Neural cell (in vitro differentiated cells): ENCODE measurements around the gene LGALS4. TPM values are rescaled to one million over a fixed set of nuclear protein-coding genes. Genes with fewer than 3 reads are reported as not detected.
"Not testable (repeated sequence)": the region's sequence is repeated elsewhere in the genome, so short reads cannot be mapped to it uniquely, and the experiment has no call there.

Experiments used
- H2AFZ ChIP-seq: fragments of 200-600, 300-800 bp; sonication (generic), shearing (Covaris generic); 2 replicates; pipeline ENCODE4 v1.6.0; 2014; ENCODE audit warnings: low read depth, mild to moderate bottlenecking, antibody characterized with exemption, low read length, moderate library complexity
- H3F3A ChIP-seq: fragments of 200-600 bp; shearing (Covaris generic); 2 replicates; pipeline ENCODE4 v1.6.1; 2016; ENCODE audit warnings: mild to moderate bottlenecking, moderate library complexity, mixed read lengths, antibody characterized with exemption, low read length; ENCODE audit not compliant: insufficient read depth, poor library complexity, severe bottlenecking
- H3K27ac ChIP-seq: fragments of 200-600, 300-800 bp; sonication (generic), shearing (Covaris generic); 2 replicates; pipeline ENCODE4 v1.5.1; 2014; ENCODE audit warnings: mild to moderate bottlenecking, low read length, moderate library complexity
- H3K27me3 ChIP-seq: fragments of 300-800, 200-600 bp; sonication (generic), shearing (Covaris generic); 2 replicates; pipeline ENCODE4 v1.6.0; 2014; ENCODE audit warnings: mild to moderate bottlenecking, low read depth, low read length, moderate library complexity; ENCODE audit not compliant: insufficient read depth
- H3K36me3 ChIP-seq: fragments of 300-800, 200-600 bp; sonication (generic), shearing (Covaris generic); 2 replicates; pipeline ENCODE4 v1.5.1; 2014; ENCODE audit warnings: mild to moderate bottlenecking, antibody characterized with exemption, low read length, moderate library complexity; ENCODE audit not compliant: insufficient read depth
- H3K4me2 ChIP-seq: fragments of 300-800, 200-600 bp; sonication (generic), shearing (Covaris generic); 2 replicates; pipeline ENCODE4 v1.6.0; 2014; ENCODE audit warnings: mild to moderate bottlenecking, low read length
- H3K4me3 ChIP-seq: fragments of 300-800, 200-600 bp; sonication (generic), shearing (Covaris generic); 2 replicates; pipeline ENCODE4 v1.5.1; 2014; ENCODE audit warnings: mild to moderate bottlenecking, low read length, moderate library complexity
- H3K79me2 ChIP-seq: fragments of 200-600 bp; shearing (Covaris generic); replicated peaks from 2 replicates; pipeline ENCODE4 v1.6.0; 2014; ENCODE audit warnings: mild to moderate bottlenecking, low read length, moderate library complexity; ENCODE audit not compliant: insufficient read depth
- H3K9ac ChIP-seq: fragments of 300-800, 200-600 bp; sonication (generic), shearing (Covaris generic); 2 replicates; pipeline ENCODE4 v1.6.1; 2016; ENCODE audit warnings: mild to moderate bottlenecking, low read length, mixed read lengths
- H3K9me2 ChIP-seq: fragments of 200-600 bp; shearing (Covaris generic); 2 replicates; pipeline ENCODE4 v1.6.1; 2016; ENCODE audit warnings: mild to moderate bottlenecking, low read length, mixed read lengths; ENCODE audit not compliant: insufficient read depth
- H3K9me3 ChIP-seq: fragments of 200-600, 300-800 bp; sonication (generic), shearing (Covaris generic); 2 replicates; pipeline ENCODE4 v1.6.1; 2016; ENCODE audit warnings: mild to moderate bottlenecking, mixed run types, low read length, moderate library complexity, mixed read lengths
- H4K20me1 ChIP-seq: fragments of 200-600 bp; shearing (Covaris generic); 2 replicates; pipeline ENCODE4 v1.6.1; 2016; ENCODE audit warnings: mild to moderate bottlenecking, mixed run types; ENCODE audit not compliant: insufficient read depth
- EP300 ChIP-seq: fragments of 450-650 bp; conservative IDR thresholded peaks from 2 replicates; pipeline ENCODE4 v1.6.1; 2014; ENCODE audit warnings: antibody characterized with exemption, mild to moderate bottlenecking, moderate library complexity; ENCODE audit not compliant: poor library complexity, severe bottlenecking
- EZH2 ChIP-seq: fragments of 200-600, 300-800 bp; shearing (Covaris generic), sonication (generic); IDR thresholded peaks from 2 replicates; pipeline ENCODE4 v1.6.1; 2014; ENCODE audit warnings: antibody characterized with exemption, low read length, borderline replicate concordance, mild to moderate bottlenecking; ENCODE audit not compliant: insufficient read depth, poor library complexity, severe bottlenecking
- MXI1 ChIP-seq: fragments of 450-650 bp; conservative IDR thresholded peaks from 2 replicates; pipeline ENCODE4 v1.6.1; 2014; ENCODE audit warnings: antibody characterized with exemption, mild to moderate bottlenecking; ENCODE audit not compliant: poor library complexity, severe bottlenecking
- POLR2AphosphoS5 ChIP-seq: IDR thresholded peaks from 2 replicates; pipeline ENCODE4 v1.6.1; 2012
- RAD21 ChIP-seq: fragments of 450-650 bp; conservative IDR thresholded peaks from 2 replicates; pipeline ENCODE4 v1.6.1; 2014; ENCODE audit warnings: antibody characterized with exemption, mild to moderate bottlenecking, moderate library complexity
- SMC3 ChIP-seq: fragments of 450-650 bp; conservative IDR thresholded peaks from 2 replicates; pipeline ENCODE4 v1.6.1; 2014; ENCODE audit warnings: antibody characterized with exemption, mild to moderate bottlenecking, moderate library complexity; ENCODE audit not compliant: poor library complexity
- TAF1 ChIP-seq: IDR thresholded peaks from 2 replicates; pipeline ENCODE4 v1.6.1; 2012; ENCODE audit warnings: low read depth
- polyA plus RNA-seq: library from polyadenylated mRNA; depleted of rRNA; stranded (reverse); fragments of >200 nt; gene quantifications from 2 replicates; pipeline ENCODE4 v1.2.3, GENCODE V29; 2014
- small RNA-seq, 3 experiments: library from RNA; depleted of rRNA; stranded (forward); fragments of <200 nt; gene quantifications; one replicate each; pipeline ENCODE3, GENCODE V24; 2012
- TF ChIP-seq, protein P1 (sequence below): fragments of 450-650 bp; IDR thresholded peaks from 2 replicates; pipeline ENCODE4 v1.5.1; 2014; ENCODE audit warnings: antibody characterized with exemption, mild to moderate bottlenecking, moderate library complexity; ENCODE audit not compliant: poor library complexity, severe bottlenecking
- TF ChIP-seq, protein P2 (sequence below): IDR thresholded peaks from 2 replicates; pipeline ENCODE4 v1.6.1; 2012; ENCODE audit warnings: borderline replicate concordance

LGALS4 gene
- polyA plus RNA-seq, 1 donor from 2014 or later, result 1.3 TPM

DNA sequence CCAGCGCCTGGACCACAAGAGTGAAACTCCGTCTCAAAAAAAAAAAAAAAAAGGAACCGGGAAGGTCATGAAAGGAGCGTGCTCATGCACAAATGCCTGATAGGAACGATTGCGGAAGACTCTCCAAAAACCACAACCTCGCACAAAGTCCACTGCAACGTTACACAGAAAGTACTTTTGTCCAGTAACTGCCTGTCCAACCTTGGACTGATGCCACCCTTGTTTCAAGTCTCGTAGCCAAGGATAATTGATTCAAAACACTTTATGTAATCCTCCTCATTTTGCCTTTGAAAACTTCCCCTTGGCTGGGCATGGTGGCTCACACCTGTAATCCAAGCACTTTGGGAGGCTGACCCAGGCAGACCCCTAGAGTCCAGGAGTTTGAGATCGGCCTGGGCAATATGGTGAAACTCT lies 53.1 kb downstream of the LGALS4 start:
- H3K9ac ChIP-seq, result no peak overlapping the region
- no peak overlapping the region for H3K27ac ChIP-seq
- H3K9me3 ChIP-seq, result no peaks in the 10 kb centered on the region
- no peaks in the 10 kb centered on the region for H3K9me2 ChIP-seq
- no peak overlapping the region for H3K4me3 ChIP-seq
- H3K4me2 ChIP-seq, result no peak overlapping the region
- no peaks in the 10 kb centered on the region for H3F3A ChIP-seq
- H3K36me3 ChIP-seq, result no peaks in the 10 kb centered on the region
- H4K20me1 ChIP-seq, result no peaks in the 10 kb centered on the region
- H3K79me2 ChIP-seq, result no peaks in the 10 kb centered on the region
- TF ChIP-seq POLR2AphosphoS5 (no peak), EZH2 (no peak), RAD21 (no peak), TAF1 (no peak), EP300 (no peak), SMC3 (no peak), MXI1 (no peak)
- TF ChIP-seq, protein P1, sequence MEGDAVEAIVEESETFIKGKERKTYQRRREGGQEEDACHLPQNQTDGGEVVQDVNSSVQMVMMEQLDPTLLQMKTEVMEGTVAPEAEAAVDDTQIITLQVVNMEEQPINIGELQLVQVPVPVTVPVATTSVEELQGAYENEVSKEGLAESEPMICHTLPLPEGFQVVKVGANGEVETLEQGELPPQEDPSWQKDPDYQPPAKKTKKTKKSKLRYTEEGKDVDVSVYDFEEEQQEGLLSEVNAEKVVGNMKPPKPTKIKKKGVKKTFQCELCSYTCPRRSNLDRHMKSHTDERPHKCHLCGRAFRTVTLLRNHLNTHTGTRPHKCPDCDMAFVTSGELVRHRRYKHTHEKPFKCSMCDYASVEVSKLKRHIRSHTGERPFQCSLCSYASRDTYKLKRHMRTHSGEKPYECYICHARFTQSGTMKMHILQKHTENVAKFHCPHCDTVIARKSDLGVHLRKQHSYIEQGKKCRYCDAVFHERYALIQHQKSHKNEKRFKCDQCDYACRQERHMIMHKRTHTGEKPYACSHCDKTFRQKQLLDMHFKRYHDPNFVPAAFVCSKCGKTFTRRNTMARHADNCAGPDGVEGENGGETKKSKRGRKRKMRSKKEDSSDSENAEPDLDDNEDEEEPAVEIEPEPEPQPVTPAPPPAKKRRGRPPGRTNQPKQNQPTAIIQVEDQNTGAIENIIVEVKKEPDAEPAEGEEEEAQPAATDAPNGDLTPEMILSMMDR, result no peak
- TF ChIP-seq, protein P2, sequence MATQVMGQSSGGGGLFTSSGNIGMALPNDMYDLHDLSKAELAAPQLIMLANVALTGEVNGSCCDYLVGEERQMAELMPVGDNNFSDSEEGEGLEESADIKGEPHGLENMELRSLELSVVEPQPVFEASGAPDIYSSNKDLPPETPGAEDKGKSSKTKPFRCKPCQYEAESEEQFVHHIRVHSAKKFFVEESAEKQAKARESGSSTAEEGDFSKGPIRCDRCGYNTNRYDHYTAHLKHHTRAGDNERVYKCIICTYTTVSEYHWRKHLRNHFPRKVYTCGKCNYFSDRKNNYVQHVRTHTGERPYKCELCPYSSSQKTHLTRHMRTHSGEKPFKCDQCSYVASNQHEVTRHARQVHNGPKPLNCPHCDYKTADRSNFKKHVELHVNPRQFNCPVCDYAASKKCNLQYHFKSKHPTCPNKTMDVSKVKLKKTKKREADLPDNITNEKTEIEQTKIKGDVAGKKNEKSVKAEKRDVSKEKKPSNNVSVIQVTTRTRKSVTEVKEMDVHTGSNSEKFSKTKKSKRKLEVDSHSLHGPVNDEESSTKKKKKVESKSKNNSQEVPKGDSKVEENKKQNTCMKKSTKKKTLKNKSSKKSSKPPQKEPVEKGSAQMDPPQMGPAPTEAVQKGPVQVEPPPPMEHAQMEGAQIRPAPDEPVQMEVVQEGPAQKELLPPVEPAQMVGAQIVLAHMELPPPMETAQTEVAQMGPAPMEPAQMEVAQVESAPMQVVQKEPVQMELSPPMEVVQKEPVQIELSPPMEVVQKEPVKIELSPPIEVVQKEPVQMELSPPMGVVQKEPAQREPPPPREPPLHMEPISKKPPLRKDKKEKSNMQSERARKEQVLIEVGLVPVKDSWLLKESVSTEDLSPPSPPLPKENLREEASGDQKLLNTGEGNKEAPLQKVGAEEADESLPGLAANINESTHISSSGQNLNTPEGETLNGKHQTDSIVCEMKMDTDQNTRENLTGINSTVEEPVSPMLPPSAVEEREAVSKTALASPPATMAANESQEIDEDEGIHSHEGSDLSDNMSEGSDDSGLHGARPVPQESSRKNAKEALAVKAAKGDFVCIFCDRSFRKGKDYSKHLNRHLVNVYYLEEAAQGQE, result no peak
- H3K27me3 ChIP-seq, result no peaks in the 10 kb centered on the region
- H2AFZ ChIP-seq, result no peak overlapping the region

DNA sequence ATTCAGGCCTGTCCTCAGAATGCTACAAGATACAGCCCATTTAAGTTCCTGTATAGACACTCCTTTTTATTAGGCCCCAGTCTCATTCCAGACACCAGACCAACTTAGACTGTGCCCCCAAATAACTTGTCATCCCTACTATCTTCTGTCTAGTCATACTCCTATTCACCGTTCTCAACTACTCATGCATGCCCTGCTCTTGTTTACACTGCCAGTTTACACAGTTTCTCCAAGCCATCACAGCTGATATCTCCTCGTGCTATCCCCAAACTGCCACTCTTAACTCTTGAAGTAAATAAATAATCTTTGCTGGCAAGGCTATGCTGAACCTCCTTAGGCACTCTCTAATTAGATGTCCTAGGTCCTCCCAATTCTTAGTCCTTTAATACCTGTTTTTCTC lies 58.5 kb downstream of the LGALS4 start:
- not testable (repeated sequence) for H3K27me3 ChIP-seq, H4K20me1 ChIP-seq, H3K27ac ChIP-seq, H3K9me2 ChIP-seq, H3K9me3 ChIP-seq, H3K9ac ChIP-seq, H2AFZ ChIP-seq, H3K4me2 ChIP-seq, H3K4me3 ChIP-seq, H3K36me3 ChIP-seq, H3F3A ChIP-seq, H3K79me2 ChIP-seq

DNA sequence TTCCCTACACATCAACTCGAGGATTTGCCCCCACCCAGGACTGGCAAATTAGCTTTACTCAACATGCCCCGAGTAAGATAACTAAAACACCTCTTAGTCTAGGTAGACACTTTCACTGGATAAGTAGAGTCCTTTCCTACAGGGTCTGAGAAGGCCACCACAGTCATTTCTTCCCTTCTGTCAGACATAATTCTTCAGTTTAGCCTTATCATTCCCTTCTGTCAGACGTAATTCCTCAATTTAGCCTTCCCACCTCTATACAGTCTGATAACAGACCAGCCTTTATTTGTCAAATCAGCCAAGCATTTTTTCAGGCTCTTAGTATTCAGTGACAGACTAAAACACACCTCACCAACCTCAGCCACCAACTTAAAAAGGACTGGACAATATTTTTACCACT lies 59.0 kb downstream of the LGALS4 start:
- H3F3A ChIP-seq, H3K36me3 ChIP-seq, H3K9ac ChIP-seq, H3K27ac ChIP-seq, H3K79me2 ChIP-seq, H3K9me2 ChIP-seq, H3K27me3 ChIP-seq, H4K20me1 ChIP-seq, H3K4me2 ChIP-seq, H2AFZ ChIP-seq, H3K4me3 ChIP-seq, H3K9me3 ChIP-seq: not testable (repeated sequence)

Small RNA genes within 50 kb of the gene (small RNA-seq; reads per million reads assigned to genes)
- gene RNU6-140P, result 0 to 0.16 (median 0.03) reads per million in 3 experiments

Other genes starting within 250 kb of the LGALS4 start
- gene MAP4K1, start 195.0 kb downstream of the LGALS4 start, polyA plus RNA-seq, result 1.0 and 1.2 TPM in 2 replicates
- 419 and 462 TPM in 2 replicates for gene EIF3K, start 193.8 kb downstream of the LGALS4 start, polyA plus RNA-seq
- gene ACTN4, start 165.3 kb downstream of the LGALS4 start, polyA plus RNA-seq, result 54.0 and 54.1 TPM in 2 replicates
- gene CAPN12, start 68.5 kb downstream of the LGALS4 start, polyA plus RNA-seq, result not detected in 2 replicates
- gene LGALS7, start 39.4 kb downstream of the LGALS4 start, polyA plus RNA-seq, result not detected in 2 replicates
- not detected in 2 replicates for gene LGALS7B, start 23.7 kb downstream of the LGALS4 start, polyA plus RNA-seq
- 38.4 and 42.2 TPM in 2 replicates for gene ECH1, start 18.8 kb upstream of the LGALS4 start, polyA plus RNA-seq
- gene HNRNPL, start 37.0 kb upstream of the LGALS4 start, polyA plus RNA-seq, result 315 and 331 TPM in 2 replicates
- gene RINL, start 65.3 kb upstream of the LGALS4 start, polyA plus RNA-seq, result 0.66 and 0.77 TPM in 2 replicates
- gene SIRT2, start 86.7 kb upstream of the LGALS4 start, polyA plus RNA-seq, result 102 and 117 TPM in 2 replicates
- 11.9 and 21.4 TPM in 2 replicates for gene NFKBIB, start 87.0 kb upstream of the LGALS4 start, polyA plus RNA-seq
- gene CCER2, start 99.2 kb upstream of the LGALS4 start, polyA plus RNA-seq, result 2.3 and 2.5 TPM in 2 replicates
- gene SARS2, start 117.8 kb upstream of the LGALS4 start, polyA plus RNA-seq, result 14.6 and 19.4 TPM in 2 replicates
- 30.0 and 40.3 TPM in 2 replicates for gene MRPS12, start 118.0 kb upstream of the LGALS4 start, polyA plus RNA-seq
- not detected in 2 replicates for gene FBXO17, start 162.8 kb upstream of the LGALS4 start, polyA plus RNA-seq
- gene FBXO27, start 219.6 kb upstream of the LGALS4 start, polyA plus RNA-seq, result 2.7 and 6.2 TPM in 2 replicates